HG02588 (cell line): Measurements from ENCODE around the gene FOXN1.

Experiments used
- ATAC-seq: cut with Tn5 transposase; IDR thresholded peaks from one replicate; pipeline ENCODE4 v1.9.1; 2021; ENCODE audit warnings: mild to moderate bottlenecking, moderate library complexity; ENCODE audit not compliant: unreplicated experiment

FOXN1 gene

GRCh38 chr17:28476076-28476865 is 29.9 kb upstream of the FOXN1 start:
- ATAC-seq: no peak

- no peak for ATAC-seq
Observed at GRCh38 chr17:28477928-28478327, 28.2 kb upstream of the FOXN1 start.

DNA sequence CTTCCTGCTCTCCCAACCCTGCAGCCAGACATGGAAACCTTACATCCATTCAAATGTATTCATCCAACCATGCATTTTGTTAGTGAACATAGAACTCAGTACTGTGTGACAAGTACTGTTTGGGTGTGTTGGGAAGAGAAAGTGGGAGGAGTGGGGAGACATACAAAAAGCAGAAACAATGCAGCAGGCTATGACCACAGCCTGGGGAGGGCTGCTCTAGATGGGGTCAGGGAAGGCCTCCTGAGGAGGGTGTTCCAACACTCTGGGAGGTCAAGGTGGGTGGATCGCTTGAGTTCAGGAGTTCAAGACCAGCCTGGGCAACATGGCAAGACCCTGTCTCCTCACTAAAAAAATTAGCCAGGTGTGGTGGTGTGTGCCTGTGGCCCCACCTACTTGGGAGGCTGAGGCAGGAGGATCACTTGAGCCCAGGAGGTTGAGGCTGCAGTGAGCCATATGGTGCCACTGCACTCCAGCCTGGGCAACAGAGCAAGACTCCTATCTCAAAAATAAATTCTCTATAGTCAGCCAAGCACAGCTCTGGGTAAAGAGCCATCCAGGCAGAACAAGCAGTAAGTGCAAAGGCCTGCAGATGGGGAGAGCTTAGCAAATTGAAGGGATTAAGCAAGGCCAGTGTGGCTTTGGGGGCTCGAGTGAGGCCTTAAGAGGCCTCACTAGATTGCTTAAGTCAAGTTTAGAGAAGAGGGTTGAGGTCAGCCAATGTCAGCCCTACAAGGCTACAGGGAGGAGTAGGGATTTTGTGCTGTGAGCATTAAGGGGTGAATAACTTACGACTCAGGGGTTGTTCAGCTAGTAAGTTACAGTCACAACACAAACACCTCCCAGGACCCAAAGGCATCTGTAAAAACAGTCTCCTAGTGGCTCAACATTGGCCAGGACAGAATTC is 27.2 kb upstream of the FOXN1 start:
- ATAC-seq: no peak

DNA sequence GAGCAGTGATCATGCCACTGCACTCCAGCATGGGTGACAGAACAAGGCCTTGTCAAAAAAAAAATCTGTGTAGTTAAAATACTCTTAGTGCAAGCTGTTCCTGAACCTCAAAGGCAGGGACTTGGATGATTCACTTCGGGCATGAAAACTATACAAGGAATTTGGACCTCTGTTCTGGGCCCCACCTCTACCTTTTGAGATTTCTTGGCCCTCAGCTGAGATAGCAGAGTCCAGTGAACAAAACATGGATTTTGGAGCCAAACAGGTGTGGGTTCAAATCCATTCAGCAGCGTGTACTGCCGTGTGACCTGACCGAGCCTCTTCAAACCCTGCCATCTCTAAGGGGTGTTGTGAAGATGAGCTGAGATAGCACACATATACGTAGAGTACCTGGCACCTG is 25.9 kb upstream of the FOXN1 start:
- no peak for ATAC-seq

DNA sequence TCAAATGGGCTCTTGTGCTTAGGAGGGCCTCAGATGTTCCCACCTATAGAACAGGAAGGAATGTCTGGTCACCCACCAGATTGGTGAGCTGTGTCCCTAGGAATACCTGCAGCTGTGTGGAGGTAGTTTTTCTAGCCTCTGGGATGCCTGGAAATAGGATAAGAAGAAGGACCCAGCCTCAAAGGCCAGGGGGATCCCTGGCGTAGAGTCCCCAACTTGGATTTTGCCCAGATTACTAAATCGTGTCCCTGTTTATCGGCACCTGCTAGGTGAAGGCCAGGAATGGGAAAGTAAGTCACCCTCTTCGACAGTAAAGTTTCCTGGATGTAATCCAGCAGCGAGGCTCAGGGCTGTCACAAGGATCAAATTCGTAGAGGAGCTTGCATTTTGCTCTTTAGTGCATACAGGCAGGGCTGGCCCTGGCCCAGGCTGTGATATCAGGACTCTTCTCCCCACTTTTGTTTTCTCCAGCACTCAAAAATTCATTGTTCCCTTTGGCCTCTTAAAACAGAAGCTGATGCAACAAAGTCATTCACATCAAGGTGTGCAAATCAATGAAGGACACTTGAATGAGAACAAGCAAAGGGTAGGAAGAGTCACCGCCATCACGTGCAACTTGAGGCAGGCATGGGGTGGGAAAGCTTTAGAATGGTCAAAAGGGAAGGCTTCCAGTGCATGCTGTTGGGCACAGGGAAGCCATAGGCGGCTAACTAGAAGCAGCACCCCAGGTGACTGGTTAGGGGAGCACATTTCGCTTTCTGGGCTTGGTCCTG is 25.2 kb upstream of the FOXN1 start:
- no peak for ATAC-seq

DNA sequence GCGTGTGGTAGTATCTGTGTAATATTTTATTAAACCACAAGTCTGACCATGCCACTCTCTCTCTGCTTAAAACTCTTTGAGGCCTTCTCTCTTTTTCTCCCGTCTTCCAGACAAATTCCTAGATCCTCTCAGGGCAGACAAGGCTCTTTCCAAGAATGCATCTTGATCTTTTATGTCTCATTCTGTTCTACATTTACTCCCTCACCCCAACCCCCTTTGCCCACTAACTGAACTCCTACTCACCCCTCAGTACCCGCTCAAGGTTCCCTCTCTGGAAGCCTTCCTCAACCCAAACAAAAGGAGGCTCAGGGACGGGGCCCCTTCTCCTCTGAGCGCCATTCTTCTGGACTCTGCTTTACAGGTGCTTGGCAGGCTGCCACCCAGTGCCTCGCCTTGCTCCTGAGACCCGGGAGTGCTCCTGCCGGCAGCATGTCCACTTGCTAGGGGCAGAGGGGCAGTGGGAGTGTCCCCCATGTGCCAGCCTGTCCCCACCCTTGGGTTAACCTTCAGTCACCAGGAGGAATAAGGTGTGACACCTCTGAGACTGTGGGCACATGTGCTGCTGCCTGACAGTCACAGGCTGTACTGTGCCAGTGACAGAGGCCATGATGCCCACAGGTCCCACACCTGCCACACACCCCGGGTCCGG is 23.5 kb upstream of the FOXN1 start:
- ATAC-seq: no peak

GRCh38 chr17:28484296-28484695 is 21.9 kb upstream of the FOXN1 start:
- no peak for ATAC-seq

DNA sequence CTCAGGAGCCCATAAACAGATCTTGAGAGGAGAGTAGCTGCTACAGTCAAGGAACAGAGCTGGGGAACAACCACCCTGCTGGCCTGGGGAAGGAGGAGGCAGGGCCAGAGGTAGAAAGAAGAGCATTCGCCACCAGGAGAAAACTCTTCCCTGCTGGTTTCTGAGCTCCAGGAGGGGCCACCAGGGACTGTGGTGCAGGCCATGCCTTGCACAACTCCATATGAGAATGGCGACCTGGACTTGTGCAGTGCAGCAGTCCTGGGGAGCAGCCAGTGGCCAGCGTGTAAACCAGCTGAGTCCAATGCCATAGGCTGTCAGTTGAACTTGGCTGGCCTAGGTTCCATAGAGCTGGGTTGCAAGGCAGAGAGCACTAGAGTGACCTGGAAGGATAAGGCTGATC is 21.1 kb upstream of the FOXN1 start:
- no peak for ATAC-seq

DNA sequence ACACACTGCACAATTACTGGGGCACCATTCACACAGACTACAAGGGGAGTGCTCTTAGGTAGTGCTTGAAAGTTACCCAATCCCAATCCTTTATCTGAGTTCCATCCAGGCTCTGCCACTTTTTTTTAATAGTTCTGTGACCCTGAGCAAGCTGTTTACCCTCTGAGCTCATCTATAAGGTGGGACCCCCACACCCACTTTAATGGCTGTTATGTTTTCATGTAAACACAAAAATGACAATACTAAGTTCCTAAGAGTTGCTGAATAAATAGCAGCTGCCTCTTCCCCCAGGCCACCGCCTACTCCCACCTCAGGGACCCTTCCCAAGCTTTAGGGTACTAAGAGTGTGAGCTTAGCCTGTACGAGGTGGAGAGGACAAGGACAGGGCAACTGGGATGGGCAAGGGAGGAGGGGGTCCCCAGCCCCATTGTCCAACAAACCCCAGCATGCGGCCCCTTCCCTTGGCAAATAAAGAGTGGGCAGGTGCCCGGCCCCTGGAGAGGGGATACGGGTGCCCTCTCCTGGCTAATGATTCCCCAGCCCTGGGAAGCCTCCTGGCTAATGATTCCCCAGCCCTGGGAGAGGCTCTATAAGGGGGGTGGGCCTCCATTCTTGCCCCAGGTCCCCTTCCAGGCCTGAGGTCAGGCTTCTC is 18.1 kb upstream of the FOXN1 start:
- no peak for ATAC-seq

- no peak for ATAC-seq
Observed at GRCh38 chr17:28488533-28489276, 17.4 kb upstream of the FOXN1 start.

DNA sequence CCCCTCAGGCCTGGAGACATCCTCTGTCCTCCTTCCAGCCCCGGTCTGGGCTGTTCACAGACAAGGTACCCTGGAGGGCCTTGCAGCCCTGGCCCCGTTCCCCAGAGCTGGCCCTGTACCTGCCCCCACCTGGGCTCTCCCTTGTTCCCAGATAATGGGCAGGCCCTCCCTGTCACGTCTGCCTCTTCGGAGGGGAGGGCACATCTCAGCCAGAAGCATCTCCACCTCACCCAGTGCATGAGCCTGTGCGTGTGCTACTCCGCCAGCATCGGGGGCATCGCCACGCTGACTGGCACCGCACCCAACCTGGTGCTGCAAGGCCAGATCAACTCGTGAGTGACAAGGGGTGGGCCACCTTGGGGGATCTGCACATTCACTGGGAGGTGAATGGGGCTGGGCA is 14.9 kb upstream of the FOXN1 start:
- ATAC-seq: no peak

- no peak for ATAC-seq
Observed at GRCh38 chr17:28491860-28492259, 14.3 kb upstream of the FOXN1 start.

DNA sequence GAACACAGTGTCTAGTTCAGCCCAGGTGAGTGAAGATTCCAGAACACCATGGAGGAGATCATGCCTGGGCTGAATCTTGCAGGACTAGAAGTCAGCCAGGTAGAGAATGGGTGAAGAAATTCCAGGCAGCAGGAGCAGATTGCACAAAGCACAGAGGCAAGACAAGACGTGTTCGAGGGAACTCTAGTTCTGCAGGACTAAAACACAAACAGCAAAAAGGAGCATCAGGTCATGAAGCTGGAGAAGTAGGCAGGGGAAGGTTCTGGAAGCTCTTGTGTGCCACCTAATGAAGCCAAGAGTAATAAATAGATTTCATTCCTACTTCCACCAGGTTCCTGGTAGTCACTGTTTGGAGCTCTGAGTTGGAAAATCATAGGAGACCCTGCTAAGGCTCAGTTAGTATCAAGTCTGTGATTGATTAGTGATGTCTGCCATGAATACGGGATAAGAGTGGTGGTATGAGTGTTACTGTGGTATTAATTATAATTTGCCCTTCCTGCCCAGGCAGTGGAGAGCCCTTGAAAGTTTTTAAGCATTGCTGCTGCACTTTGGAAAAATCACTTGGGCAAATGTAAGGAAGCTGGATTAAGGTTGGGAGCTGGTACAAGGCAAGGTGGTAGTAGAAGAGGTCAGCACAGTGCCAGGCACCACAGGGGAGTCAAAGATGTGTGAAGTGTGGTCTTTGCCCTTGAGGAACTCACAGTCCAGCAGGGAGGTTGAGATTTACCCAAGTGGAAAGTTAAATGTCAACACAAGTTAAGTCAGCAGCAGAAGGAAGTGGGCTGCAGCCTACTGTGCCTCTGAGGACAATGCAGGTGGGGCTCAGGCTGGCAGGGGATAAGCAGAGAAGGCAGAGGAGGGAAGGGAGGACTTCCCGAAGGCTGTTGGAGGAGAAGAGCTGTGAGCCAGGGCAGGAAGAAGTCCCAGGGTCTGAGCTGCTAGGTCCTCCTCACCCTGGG is 13.5 kb upstream of the FOXN1 start:
- ATAC-seq: no peak

DNA sequence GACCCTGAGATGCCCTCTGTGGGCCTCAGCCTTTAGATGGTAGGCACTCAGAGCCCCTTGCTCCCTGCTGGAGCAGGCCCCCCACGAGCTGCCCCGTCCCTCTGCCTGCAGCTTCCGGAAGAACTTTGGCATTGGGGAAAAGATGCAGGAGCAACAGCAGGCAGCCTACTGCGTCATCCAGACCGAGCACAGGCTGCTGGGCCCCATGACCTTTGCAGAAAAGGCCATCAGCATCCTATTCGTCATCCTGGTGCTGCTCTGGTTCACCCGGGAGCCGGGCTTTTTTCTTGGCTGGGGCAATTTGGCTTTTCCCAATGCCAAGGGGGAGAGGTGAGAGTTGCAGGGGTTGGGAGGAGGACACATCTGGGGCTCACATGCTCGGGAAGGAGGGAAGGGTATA is 12.7 kb upstream of the FOXN1 start:
- no peak for ATAC-seq

- no peak for ATAC-seq
Observed at GRCh38 chr17:28494445-28495188, 11.5 kb upstream of the FOXN1 start.

DNA sequence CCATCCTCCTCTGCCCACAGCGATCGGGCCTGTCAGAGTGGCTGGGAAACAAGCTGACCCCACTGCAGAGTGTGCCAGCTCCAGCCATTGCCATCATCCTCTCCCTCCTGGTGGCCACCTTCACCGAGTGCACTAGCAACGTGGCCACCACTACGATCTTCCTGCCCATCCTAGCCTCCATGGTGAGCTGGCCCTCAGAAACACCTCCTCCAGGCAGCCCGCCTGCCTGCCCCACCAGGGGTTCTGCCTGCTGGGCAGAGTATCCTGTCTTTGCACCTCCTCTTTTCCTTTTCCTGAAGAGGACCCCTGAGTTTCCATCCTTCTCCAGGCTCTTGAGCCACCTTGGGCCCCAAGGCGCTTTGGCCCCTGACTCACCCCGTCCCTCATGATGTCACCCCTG is 10.5 kb upstream of the FOXN1 start:
- no peak for ATAC-seq

DNA sequence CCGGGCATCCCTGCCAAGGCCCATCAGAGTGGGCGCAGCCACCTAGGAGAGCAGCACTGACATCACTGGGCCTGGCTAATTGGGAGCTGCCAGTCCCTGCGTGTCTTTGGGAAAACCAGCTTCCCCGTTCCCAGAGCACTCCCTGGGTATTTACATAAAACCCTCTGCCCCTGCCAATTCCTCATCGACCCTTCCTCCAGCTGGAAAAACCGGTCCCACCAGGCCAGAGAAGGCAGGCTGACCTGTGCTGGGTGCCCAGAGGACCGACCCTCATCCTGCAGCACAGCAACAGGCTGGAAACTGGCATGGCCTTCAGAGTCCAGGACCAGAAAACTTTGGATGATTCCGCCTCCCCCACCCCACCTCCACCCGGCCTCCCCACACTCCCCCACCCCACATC is 8.2 kb upstream of the FOXN1 start:
- no peak for ATAC-seq
